ENCODE results near the gene RBM4B. TPM values are rescaled to one million over a fixed set of nuclear protein-coding genes. Genes with fewer than 3 reads are reported as not detected.

Gene RBM4B
- total and polyA plus RNA-seq, 2 of the 4 experiments (the other 2 are of a cell fraction), result 23.1 to 26.7 TPM

DNA sequence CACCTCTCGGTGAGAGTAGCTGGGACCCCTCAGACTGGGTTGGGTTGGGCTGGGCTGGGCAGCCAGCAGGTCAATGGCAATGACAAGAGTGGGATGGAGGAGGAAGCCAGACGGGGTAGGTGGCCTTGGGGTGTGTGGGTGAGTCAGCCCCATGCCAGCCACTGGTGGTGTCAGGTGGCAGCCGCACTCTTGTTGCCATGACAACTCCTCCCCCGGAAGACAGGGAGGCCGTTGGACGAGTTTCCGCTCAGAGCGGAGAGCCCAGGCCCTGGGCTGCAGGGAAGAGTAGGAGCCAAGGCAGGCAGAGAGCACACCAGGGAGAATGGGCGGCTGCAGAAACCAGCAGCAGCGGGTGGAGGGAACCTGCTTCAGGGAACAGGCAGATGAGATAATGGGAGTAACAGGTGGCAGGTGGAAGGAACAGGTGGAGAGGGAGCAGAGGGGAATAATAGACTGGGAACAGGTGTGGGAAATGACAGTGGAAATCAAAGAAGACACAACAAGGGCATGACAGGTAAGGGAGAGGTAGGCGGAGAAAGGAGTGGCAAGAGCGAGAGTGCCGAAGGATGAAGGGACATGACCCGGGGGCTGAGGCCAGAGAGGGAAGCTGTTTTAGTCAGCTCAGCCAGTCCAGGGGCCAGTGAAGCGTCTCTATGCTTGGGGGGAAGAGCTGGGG, 42.7 kb upstream of the RBM4B start:
- no peak overlapping the region for H2AK9ac ChIP-seq (replicated peaks; ENCODE audit: low read depth, low read length, poor library complexity)
- H3K18ac ChIP-seq (ENCODE audit: low read depth, low read length), result no peak overlapping the region
- H2BK5ac ChIP-seq (ENCODE audit: low read depth, low read length, poor library complexity, severe bottlenecking), result no peak overlapping the region
- no peaks in the 10 kb centered on the region for H3K9me3 ChIP-seq (ENCODE audit: control insufficient read depth, insufficient read depth, low read length)
- no peak overlapping the region for H4K5ac ChIP-seq (ENCODE audit: low read depth, low read length)
- ChIA-PET CTCF (interaction anchor here (0.7 kb wide), 1 partner anchor 10 kb away, joined by 3 read pairs; no protein-coding TSS in a partner anchor), POLR2A (ENCODE audit: unreplicated experiment) (no interaction called here)
- H3K4me1 ChIP-seq (ENCODE audit: control insufficient read depth, insufficient read depth, low read length), result peaks cover 2% of the 10 kb centered on the region; the same call in 1 of the 2 replicates
- H3K4me2 ChIP-seq (ENCODE audit: low read depth, low read length), result no peak overlapping the region
- H4K91ac ChIP-seq (ENCODE audit: insufficient read depth, low read depth, low read length), result no peak overlapping the region
- H4K20me1 ChIP-seq (ENCODE audit: insufficient read depth, low read length), result no peaks in the 10 kb centered on the region
- in situ Hi-C loops (cut with MboI; ENCODE audit: low sequenced_read_pairs) (no loop called here), intact Hi-C loops (cut with micrococcal nuclease) (no loop called here), dilution Hi-C loops (cut with HindIII; ENCODE audit: low sequenced_read_pairs, unreplicated experiment) (no loop called here)
- H3K4me3 ChIP-seq (ENCODE audit: insufficient read depth, low read depth, low read length), result no peak overlapping the region
- H3K56ac ChIP-seq (ENCODE audit: extremely low read depth, insufficient read depth, low read length), result no peak overlapping the region
- no peak overlapping the region for H2BK20ac ChIP-seq (ENCODE audit: low read depth, low read length)
- peak; percentile 56 for DNase-seq
- no peak overlapping the region for H3K9ac ChIP-seq (ENCODE audit: low read depth, low read length)
- no peak overlapping the region for H2BK15ac ChIP-seq (ENCODE audit: low read depth, low read length)
- TF ChIP-seq MAFK (IDR thresholded peaks at IDR 0.05; ENCODE audit: low read depth, low read length) (no peak), CHD1 (IDR thresholded peaks at IDR 0.05; ENCODE audit: low read depth, low read length) (no peak), RCOR1 (IDR thresholded peaks at IDR 0.05; ENCODE audit: insufficient replicate concordance, low read length) (no peak), BHLHE40 (IDR thresholded peaks at IDR 0.05; ENCODE audit: low read depth, low read length) (no peak), MXI1 (IDR thresholded peaks at IDR 0.05; ENCODE audit: borderline replicate concordance, low read depth, low read length) (no peak), FOS (IDR thresholded peaks at IDR 0.05; ENCODE audit: low read depth, low read length) (0 out of 2 replicates have a peak, but pooled peaks have one; percentile 21), POLR2A (IDR thresholded peaks at IDR 0.05; ENCODE audit: low read depth, low read length) (no peak)
- TF ChIP-seq, protein P1, sequence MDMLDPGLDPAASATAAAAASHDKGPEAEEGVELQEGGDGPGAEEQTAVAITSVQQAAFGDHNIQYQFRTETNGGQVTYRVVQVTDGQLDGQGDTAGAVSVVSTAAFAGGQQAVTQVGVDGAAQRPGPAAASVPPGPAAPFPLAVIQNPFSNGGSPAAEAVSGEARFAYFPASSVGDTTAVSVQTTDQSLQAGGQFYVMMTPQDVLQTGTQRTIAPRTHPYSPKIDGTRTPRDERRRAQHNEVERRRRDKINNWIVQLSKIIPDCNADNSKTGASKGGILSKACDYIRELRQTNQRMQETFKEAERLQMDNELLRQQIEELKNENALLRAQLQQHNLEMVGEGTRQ (IDR thresholded peaks at IDR 0.05; ENCODE audit: low read depth, low read length), result 0 out of 2 replicates have a peak, but pooled peaks have one; percentile 4
- no peaks in the 10 kb centered on the region for H3K36me3 ChIP-seq (ENCODE audit: control insufficient read depth, insufficient read depth, low read length)
- peaks cover 26% of the 10 kb centered on the region for H3K27me3 ChIP-seq (ENCODE audit: control insufficient read depth, insufficient read depth, low read length)
- H2AFZ ChIP-seq (replicated peaks; ENCODE audit: low read length, poor library complexity), result peak overlapping the region; percentile 8
- no peak overlapping the region for H4K8ac ChIP-seq (ENCODE audit: low read depth in 2 of 2, low read length in 2 of 2)
- no peak overlapping the region for H2AK5ac ChIP-seq (ENCODE audit: low read depth, low read length)
- no peaks in the 10 kb centered on the region for H3K79me1 ChIP-seq (ENCODE audit: low read depth in 1 of 2, low read length in 2 of 2)
- no peaks in the 10 kb centered on the region; the same call in 1 of the 2 replicates for H3K9me1 ChIP-seq (ENCODE audit: insufficient read depth, low read length)
- no peak overlapping the region for H3K23ac ChIP-seq (ENCODE audit: low read depth, low read length)
- H3K14ac ChIP-seq (replicated peaks; ENCODE audit: low read depth, low read length), result no peak overlapping the region
- WGBS, 2 experiments (ENCODE audit: extremely low coverage in 2 of 2, insufficient read length in 1 of 2), result 68% methylated on average over 5 of the region's 15 CpGs; no CpG with 5 or more reads in 1 of the 2 experiments
- H3K4ac ChIP-seq (ENCODE audit: low read depth, low read length), result no peak overlapping the region
- no peak overlapping the region for H2BK120ac ChIP-seq (ENCODE audit: low read depth, low read length)
- BruUV-seq (replicated peaks), result no TSS peak
- no peak overlapping the region for H3K27ac ChIP-seq (ENCODE audit: insufficient read depth, low read length)
- no peak; the same call in none of the 2 replicates for ATAC-seq (ENCODE audit: low read depth)
